Lower lobe of right lung (tissue), 2 donors: ENCODE data around the gene BOC. TPM values are rescaled to one million over a fixed set of nuclear protein-coding genes. Genes with fewer than 3 reads are reported as not detected.

ENCODE experiments used
- ATAC-seq, 2 donors: fragments of 200-7000 bp; cut with Tn5 transposase; one replicate each; pipeline ENCODE4 v1.9.1; 2020 to 2022; ENCODE audit warnings: mild to moderate bottlenecking in 2 of 2, moderate library complexity in 2 of 2
- DNase-seq: peaks from one replicate; pipeline ENCODE4 v3.0.0-alpha.2; 2020
- H3K27ac ChIP-seq: fragments of 200-600 bp; one replicate; pipeline ENCODE4 v1.8.0; 2022
- H3K27me3 ChIP-seq: fragments of 200-600 bp; one replicate; pipeline ENCODE4 v1.8.0; 2022; ENCODE audit warnings: low read depth
- H3K36me3 ChIP-seq: fragments of 200-600 bp; one replicate; pipeline ENCODE4 v1.8.0; 2022; ENCODE audit warnings: mild to moderate bottlenecking
- H3K4me1 ChIP-seq: fragments of 200-600 bp; one replicate; pipeline ENCODE4 v1.8.0; 2022
- H3K4me3 ChIP-seq: fragments of 200-600 bp; one replicate; pipeline ENCODE4 v1.8.0; 2022; ENCODE audit warnings: mild to moderate bottlenecking
- H3K9me3 ChIP-seq: fragments of 200-600 bp; one replicate; pipeline ENCODE4 v1.8.0; 2022
- intact Hi-C: fragments of 100-400 bp; cut with DNase I; formaldehyde crosslinking; loops from one replicate; pipeline ENCODE4 v1.11.0; 2022
- total RNA-seq: library from RNA; stranded (reverse); fragmentation: NEBNext Ultra II Directional; extraction: Animal tissue kit (Norgen Biotek cat#: 25700); gene quantifications from one replicate; pipeline ENCODE4 v1.2.1, GENCODE V29; 2021
- TF ChIP-seq, protein P1 (sequence below): fragments of 200-600 bp; IDR thresholded peaks from one replicate; pipeline ENCODE4 v1.8.0; 2022; ENCODE audit warnings: antibody characterized with exemption, mild to moderate bottlenecking
- donor health status: DM: no; HTN: yes; CAD: no; lungs with severe emphysema.

BOC gene
- total RNA-seq, 1 donor from 2014 or later = 10.1 TPM

DNA sequence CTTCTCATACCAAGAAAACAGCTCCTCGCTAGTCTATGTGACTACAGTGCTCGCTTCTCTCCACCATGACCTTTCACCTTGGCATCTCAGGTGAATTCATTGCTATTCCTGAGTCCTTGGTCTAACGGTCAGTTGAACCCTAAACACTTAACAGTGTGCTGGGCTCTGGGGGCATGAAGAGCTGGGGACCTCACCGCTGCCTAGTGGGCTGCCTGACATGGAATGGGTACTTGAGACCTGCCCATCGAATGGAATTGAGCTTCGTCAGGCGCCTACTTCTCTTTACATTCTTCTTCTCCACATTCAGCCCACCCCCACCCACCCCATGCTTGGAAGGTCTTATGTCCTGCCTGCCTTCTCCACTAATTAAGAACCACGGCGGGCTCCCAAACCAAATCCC is 22.1 kb downstream of the BOC start:
- intact Hi-C loops = no loop called here
- no peak for DNase-seq
- TF ChIP-seq, protein P1, sequence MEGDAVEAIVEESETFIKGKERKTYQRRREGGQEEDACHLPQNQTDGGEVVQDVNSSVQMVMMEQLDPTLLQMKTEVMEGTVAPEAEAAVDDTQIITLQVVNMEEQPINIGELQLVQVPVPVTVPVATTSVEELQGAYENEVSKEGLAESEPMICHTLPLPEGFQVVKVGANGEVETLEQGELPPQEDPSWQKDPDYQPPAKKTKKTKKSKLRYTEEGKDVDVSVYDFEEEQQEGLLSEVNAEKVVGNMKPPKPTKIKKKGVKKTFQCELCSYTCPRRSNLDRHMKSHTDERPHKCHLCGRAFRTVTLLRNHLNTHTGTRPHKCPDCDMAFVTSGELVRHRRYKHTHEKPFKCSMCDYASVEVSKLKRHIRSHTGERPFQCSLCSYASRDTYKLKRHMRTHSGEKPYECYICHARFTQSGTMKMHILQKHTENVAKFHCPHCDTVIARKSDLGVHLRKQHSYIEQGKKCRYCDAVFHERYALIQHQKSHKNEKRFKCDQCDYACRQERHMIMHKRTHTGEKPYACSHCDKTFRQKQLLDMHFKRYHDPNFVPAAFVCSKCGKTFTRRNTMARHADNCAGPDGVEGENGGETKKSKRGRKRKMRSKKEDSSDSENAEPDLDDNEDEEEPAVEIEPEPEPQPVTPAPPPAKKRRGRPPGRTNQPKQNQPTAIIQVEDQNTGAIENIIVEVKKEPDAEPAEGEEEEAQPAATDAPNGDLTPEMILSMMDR = no peak
- Histone ChIP-seq H3K27ac (no peak overlapping the region), H3K27me3 (no peaks in the 10 kb centered on the region), H3K9me3 (no peaks in the 10 kb centered on the region), H3K4me1 (peaks cover 6% of the 10 kb centered on the region), H3K4me3 (no peak overlapping the region), H3K36me3 (no peaks in the 10 kb centered on the region)
- ATAC-seq = no peak

DNA sequence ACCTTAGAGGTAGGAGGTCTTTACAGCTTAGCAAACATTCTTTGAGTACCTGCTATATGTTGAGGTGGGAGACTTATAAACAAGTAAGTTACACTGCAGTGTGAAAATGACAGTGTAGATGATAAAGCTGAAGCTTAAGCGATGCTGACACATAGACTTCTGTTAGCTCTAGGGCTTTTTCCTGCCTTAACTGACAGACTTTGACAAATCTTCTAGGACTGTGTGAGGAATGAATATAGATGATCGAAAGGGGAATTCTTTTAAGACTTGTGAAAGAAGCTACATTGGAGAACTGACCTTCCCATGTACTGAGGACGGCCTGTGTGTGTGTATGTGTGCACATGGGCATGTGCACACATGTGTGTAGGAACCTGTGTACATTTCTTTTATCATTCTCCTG is 22.7 kb downstream of the BOC start:
- Histone ChIP-seq H3K9me3 (no peaks in the 10 kb centered on the region), H3K27me3 (no peaks in the 10 kb centered on the region), H3K4me1 (peaks cover 6% of the 10 kb centered on the region), H3K36me3 (no peaks in the 10 kb centered on the region), H3K4me3 (no peak overlapping the region), H3K27ac (no peak overlapping the region)
- TF ChIP-seq, protein P1 = no peak
- no peak for DNase-seq
- ATAC-seq = no peak
- intact Hi-C loops = no loop called here

DNA sequence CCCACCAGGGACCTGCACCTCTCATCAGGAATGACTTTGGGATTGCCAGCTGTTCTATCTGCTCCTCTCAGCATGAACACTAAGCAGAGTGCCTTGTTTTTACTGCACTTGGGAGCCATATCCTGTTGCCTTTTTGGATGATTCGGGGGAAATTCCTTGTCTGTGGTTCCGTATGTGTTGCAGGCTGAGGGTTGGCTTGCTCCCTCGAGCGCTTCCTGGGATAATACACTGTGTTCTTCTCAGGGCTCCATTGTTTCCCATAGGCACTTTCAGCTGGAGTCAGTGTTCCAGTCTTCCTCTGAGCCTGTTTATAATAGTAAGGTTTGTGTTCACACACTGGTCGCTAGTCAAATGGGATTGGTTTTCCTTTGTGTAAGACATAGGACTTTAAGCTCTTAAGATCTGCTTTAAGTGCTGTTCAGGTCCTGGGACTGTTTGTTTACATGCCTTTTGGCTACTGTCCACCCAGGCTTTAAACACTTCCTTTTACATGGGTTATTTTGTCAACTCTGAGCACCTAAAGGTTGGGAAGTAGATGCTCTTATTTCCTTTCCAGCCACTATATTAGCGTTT is 23.4 kb downstream of the BOC start:
- no peak overlapping the region for H3K27ac ChIP-seq
- intact Hi-C loops = no loop called here
- peak; percentile 78 to 80 for ATAC-seq

DNA sequence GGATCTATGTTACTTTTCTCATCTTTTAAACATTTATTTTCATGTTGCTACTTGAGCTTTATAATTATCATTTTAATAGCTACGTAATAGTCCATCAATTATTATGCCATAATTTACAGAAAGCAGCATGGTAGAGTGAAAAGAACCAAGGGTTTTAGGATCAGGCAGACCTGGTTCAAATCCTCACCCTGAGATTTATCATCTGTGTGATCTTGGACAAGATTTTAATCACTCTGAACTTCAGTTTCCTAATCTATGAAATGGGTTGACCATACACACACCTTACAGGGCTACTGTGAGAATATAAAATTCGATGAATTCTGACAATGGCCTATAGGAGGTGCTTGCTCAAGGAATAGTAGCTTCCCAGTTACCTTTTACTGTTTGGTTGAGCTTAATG is 27.1 kb downstream of the BOC start:
- Histone ChIP-seq H3K27me3 (peaks cover 4% of the 10 kb centered on the region), H3K9me3 (no peaks in the 10 kb centered on the region), H3K27ac (no peak overlapping the region), H3K4me3 (no peak overlapping the region), H3K4me1 (peaks cover 6% of the 10 kb centered on the region), H3K36me3 (no peaks in the 10 kb centered on the region)
- TF ChIP-seq, protein P1 = no peak
- DNase-seq (no peak), ATAC-seq (no peak)
- intact Hi-C loops = no loop called here

More for the DNA sequence above, 23.4 kb downstream of the BOC start:
- no peaks in the 10 kb centered on the region for H3K27me3 ChIP-seq
- H3K36me3 ChIP-seq = no peaks in the 10 kb centered on the region
- TF ChIP-seq, protein P1 = no peak
- no peak overlapping the region for H3K4me3 ChIP-seq
- H3K4me1 ChIP-seq = peaks cover 6% of the 10 kb centered on the region
- H3K9me3 ChIP-seq = no peaks in the 10 kb centered on the region
- no peak for DNase-seq

DNA sequence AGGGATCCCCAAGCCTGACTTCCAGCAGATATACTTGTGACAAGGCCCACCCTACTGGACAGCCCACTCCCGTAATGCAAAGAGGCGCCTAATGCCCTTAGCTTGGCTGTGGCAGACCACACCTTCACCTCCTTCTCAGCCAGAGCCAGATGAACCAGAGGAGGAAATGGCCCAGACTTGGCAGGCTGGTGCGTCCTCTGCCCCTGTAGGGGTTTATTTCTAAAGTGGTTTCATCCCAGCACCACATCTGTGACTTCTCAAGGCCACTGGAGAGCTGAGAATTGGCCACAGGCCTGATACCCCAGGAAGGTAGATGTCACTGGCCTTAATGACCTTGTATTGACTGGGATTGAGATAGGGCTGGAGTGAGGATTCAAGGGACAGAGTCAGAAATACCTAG is 29.5 kb downstream of the BOC start:
- ATAC-seq = no peak
- TF ChIP-seq, protein P1 = no peak
- intact Hi-C loops = no loop called here
- Histone ChIP-seq H3K4me1 (no peaks in the 10 kb centered on the region), H3K27me3 (peaks cover 4% of the 10 kb centered on the region), H3K9me3 (no peaks in the 10 kb centered on the region), H3K4me3 (no peak overlapping the region), H3K27ac (no peak overlapping the region), H3K36me3 (no peaks in the 10 kb centered on the region)
- no peak for DNase-seq
